GM18526 (cell line): ENCODE data around the gene DMRTA2.

Experiments used
- POLR2A ChIP-seq: IDR thresholded peaks from 3 replicates; pipeline ENCODE4 v1.6.1; 2011; ENCODE audit not compliant: insufficient read length; ENCODE audit errors: extremely low read depth

Gene DMRTA2

DNA sequence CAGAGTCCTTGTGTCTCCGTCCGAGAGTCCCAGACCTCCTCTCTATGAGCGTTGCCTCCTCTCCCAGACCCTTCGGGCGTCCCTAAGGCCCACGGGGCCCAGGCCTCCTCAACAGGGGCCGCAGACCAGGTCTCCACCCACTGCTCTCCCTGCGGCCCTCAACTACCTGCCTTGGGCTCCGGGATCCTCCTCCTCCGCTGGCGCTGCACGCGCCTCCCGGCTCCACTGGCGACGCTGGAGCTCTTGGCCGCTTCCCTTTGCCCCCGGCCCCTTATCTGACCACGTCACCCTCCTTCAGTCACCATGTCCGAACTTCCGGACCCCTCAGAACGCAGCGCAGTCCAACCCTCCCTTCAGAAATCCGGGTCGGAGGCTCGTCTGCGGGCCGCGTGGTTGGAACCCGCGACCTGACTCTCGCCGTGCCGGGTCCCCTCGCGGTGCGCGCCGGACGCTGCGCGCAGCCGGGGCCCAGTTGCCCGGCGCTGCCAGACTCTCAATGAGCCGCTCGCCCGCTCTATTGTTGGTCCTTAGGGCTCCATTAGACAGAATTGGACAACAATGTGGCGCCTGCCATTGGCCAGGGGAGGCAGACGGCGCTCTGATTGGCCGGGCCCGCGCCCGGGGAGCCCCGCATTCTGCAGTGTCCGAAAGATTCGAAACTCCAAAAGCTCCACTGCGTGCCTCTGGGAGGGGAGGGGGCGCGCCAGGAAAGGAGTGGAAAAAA, at the start of gene DMRTA2:
Gene DMRTA2, minus strand, starts transcription at position 498 of the 724 bp plus-strand sequence. CDS start 1,907 bp downstream, outside the sequence.
- no peak for TF ChIP-seq POLR2A

DNA sequence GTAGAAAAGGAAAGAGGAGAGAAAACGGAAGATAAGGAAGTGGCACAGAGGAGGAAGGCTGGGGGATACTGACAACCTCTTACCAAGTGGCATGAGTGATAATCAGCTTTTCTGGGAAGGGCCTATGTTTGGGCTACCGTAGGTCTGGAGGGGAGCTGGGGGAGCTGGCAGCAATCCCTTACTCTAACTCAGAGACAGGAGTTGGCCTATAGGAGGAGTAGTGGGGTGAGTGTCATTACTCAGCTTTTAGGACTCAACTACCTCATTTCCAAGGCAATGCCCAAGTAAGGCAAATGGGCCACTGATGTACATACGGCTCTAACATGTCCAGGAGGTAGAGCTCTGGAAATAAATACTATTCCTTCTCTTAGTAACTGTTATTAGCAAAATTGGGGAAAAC, 48.7 kb upstream of the DMRTA2 start:
- no peak for TF ChIP-seq POLR2A

DNA sequence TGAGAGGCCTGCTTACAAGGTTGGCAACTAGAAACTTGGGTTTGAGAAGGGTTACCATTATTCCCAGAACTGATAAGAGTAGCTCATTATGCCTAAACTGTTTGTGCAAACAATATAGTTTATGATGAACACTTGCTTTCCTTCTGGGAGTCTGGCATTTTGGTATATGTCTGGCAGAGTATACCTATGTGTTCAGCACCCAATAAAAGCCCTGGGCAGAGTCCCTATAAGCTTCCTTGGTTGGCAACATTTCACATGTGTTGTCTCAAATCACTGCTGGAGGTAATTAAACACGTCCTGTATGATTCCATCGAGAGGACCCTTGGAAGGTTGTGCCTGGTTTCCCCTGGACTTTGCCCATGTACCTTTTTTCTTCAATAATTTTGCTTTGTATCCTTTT, 39.7 kb upstream of the DMRTA2 start:
- TF ChIP-seq POLR2A: no peak

DNA sequence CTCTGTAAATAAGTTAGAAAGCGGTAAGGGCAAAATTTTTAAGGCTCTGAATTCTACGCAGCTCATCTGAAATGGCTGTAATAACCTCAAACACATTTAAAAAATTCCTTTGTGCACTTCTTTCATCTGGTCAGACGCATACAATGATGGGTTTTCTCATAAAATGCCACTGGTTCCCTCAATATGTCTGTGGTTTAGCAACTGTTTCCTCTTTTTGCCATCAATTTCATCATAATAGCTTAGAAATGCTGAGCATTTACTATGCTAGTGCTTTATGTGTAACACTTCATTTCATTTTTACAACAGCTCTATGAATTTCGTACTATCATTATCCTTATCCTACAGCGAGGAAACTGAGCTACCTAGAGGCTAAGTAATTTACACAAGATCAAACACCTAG, 35.3 kb upstream of the DMRTA2 start:
- TF ChIP-seq POLR2A: no peak

DNA sequence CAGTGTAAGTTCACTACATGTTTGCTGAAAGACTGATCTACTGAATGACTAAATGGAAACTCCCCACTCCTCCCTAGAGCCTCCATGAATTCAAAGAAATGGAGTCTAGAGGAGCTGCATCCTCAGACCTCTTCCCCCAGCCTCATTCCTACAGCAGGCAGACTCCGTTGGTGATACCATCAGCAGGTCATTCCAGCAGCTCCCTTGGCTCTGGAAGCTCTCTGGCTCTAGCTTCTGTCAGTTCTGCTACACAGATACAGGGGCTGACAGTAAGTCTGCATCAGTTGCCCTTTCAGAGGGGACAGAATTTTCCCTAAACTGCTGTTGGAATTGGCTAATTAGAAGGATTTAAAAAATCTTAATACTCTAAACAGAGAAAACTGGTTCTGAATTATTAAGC, 31.7 kb upstream of the DMRTA2 start:
- TF ChIP-seq POLR2A: no peak

DNA sequence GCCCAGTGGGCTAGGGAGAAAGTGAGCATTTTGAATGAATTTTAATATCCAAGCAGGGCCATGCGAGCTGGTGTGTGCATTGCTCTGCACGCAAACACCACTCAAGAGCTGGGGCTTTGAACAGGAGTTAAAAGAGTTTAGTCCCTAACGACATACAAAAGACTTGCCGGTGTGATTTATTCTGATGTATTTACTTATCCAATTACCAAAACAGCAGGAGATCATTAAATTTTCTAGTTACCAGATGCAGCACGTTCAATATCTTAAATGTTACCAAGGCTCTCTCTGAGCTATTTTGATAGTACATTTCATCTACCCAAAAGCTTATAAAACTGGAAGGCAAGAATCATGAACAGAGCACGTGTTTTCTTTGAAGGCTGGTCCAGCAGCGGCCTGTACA, 30.0 kb upstream of the DMRTA2 start:
- TF ChIP-seq POLR2A: no peak

DNA sequence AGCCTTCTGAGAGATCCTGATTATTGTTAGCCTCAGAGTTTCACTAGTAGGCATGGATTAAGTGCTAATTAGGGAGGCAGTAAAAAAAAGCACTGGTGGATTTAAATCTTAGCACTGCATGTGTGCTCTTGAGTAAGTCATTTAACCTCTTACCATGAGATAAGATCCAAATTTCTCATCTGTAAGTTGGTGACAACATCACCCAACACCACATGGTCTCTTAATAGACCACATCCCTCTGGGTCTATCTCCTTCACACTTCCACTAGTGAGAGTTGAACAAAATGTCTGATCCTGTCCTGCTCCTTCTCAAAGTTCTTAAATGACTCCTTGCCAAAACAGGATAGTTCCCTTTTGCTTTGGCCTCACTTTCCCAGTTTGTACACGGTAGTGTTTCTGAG, 29.5 kb upstream of the DMRTA2 start:
- TF ChIP-seq POLR2A: no peak

DNA sequence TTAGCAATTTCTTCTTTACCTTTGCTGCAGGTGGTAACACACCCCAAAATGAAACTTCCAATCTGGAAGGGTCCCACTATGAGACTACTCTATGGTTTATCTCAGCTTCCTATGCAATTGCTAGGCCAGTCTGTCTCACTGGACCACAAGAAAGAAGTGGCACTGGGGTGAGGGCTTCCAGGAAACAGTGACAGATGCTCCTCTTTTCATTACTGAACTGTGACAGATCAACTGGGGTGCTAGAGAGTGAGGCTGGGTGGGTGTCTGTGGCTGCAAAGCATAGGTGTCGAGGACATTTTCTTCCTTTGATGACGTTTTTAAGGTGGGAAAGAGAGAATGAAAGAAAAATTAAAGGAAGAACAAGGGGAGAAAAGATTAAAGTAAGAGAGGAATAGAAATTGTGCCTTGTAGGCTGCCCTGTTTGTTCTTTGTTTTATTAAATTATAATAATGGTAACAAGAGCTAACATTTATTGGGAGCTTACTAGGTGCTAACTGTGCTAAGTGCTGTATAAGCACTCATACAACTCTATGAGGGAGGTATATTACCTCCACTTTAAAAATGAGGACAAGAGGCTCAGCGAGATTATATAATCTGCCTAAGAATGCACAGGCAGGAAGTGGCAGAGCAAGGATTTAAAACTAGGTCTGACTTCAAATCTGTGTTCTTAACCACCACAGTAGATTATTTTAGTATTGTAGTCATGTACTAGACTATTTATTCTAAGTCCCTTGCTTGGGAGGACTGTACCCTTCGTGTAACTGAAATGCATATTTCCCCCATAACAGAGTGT, 27.8 kb upstream of the DMRTA2 start:
- no peak for TF ChIP-seq POLR2A

DNA sequence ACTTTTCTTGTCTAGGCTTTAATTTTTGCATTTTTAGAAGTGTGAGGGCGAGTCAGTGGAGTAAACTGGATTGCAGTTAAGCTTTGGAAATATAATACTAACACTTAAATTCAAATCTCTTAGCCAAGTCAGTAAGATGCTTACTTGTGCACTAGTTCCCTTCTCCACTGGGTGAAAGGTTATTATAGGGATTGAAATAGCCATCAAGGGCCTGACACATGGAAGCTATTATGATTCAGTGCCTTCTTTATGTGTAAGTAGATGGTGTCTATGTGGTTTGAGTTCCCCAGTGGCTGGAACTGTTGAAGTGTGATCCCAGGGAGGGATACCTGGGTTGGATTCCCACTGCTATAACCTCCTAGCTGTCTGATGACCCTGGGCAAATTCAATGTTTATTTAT, 24.7 kb upstream of the DMRTA2 start:
- TF ChIP-seq POLR2A: no peak

DNA sequence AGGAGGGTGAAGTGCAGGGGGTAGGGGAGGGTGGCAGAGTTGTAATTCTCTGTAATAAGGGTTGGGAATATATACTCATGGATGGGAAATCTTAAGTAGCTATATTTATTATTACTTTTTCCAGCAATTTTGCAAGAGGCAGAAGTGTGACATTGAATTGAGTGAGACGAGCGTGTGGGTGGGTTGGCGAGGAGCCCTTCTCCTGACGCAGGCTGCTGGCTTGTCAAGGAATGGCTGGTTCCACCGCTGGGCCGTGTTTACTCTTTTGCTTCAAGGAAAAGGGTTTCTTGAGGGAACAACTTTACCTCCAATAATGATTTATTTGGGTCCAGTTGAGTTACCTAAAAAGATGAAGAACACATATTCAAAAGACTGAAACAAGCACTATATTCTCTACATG, 17.9 kb upstream of the DMRTA2 start:
- no peak for TF ChIP-seq POLR2A

DNA sequence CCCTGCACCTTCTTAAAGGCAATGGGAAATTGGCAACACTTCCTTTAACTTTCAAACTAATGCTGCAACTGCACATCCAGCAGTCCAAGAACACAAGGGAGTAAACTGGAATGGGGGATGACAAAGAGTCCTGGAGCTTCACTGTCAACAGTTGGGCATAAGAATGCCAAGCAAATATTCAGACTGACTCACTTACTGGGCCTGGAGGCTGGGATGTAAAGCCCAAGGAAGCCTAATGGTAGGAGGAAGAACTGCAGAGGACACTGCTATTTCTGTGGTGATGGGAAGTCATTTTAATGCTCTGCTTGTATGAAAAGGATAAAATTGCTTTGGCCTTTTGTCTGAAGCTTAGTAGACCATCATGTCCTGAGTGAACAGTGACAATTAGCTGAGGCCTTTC, 15.7 kb upstream of the DMRTA2 start:
- TF ChIP-seq POLR2A: no peak

DNA sequence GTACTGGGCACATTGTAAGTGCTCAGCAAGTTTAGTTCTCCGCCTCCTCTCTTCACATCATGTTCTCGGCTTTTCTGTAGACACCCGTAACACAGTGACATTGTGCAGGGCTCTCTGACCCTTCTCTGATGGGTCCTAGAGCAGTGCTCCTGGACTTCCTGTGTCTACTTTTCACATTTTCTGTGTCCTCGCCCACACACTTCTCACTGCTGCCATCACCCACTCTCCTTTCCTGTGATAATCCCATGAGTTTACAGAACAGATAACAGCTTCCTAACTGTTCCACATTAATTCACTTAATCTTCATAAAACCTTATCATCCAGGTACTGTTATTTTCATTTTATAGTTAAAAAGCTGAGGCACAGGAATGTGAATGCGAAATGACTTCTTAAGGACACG, 13.2 kb upstream of the DMRTA2 start:
- no peak for TF ChIP-seq POLR2A

DNA sequence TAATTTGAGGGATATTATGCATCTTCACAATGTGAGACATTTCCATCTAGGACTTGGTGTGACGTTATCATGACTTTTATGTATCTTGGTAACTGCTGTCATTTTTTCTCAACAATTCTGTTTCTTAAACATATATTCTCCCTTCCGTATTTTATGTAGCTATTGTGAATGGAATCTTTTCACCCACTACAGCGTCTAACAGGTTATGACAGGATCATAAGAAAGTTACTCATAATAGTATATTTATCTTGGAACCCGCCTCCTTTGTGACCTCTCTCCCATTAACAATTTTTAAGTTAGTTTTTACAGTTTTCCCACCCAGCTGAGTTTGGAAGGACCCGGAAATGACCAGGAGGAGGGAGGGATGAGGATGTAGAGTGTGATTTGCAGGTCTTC, 6.8 kb upstream of the DMRTA2 start:
- TF ChIP-seq POLR2A: no peak

DNA sequence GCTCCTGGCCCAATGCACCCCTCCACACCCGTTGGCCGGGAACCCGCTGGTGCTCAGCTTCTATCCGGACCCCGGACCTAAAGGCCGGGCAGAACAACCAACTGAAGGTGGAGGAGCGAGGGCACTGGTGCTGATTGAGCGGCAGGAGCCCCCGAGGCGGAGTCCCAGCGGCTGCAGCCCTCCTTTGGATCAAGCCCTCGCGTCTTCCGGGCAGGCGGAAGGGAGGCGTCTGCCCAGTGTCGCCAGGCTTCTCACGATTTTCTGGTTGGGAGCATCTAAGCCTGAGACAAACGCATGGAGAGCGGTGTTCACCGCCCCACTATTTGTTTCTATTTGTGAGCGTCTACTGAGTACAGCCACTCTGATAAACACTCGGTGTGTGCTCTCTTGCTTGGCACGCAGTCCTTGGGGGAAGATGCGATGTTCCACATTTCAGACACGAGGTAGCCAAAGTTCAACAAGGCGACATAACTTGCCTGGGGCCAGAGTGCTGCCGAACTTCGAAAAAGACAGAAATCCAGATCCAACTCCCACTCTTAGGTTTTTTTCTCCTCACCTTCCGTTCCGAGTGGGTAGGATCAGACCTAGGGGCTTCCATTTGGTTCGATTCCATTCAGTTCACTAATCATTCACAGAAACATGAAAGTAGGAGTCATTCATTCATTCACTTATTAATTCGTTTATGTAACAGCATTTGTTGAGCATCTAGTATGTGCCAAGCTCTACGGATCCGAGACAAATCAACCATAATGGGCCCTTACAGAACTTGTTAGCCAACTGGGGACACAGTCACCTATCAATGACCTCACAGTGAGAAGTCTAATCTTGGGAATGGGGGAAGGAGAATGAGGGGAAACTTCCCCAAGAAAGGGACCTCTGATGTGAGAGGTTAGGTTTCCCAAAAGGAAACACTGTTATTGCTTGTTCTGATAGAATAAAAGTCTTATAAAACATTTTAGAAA, 4.9 kb upstream of the DMRTA2 start:
- TF ChIP-seq POLR2A: no peak

DNA sequence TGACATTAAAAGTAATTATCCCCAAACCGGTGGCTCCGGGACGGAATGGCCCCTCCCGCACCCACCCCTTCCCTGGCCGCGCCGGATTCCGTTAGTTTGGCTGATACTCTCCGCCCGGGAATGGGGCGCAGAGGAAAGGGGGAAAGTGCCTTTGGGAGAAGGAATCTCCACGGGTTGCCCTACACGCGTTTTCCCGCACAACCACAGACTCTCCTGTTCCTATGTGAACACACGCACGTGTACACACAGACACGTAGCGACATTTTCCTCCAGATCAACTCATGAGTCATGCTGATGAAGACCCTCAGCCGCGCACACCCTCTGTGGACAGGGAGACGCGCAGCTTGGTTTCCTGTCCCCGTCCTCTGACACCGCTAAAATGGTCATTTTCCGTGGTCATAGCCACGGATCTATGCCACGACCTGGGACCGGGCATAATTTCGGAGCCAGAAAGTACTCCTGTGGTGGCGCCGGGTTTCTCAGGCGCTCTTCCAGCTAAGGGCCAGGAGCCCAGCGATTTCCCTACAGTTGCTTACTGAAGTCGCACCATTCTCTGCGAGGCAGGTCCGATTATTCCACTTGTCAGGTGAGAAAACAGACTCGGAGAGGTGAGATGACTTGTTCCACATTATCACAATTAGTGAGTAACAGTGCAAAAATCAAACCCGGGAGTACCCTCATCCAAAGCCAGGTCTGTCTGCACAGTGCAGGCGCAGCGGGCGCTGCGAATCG, 4.0 kb upstream of the DMRTA2 start:
- TF ChIP-seq POLR2A: no peak
